ENCODE data around the gene CCNF. TPM values are rescaled to one million over a fixed set of nuclear protein-coding genes. Genes with fewer than 3 reads are reported as not detected.

Gene CCNF
- total and polyA plus RNA-seq, 10 of the 15 experiments (the other 5 are each of a cell fraction or from before 2014, with no cell fraction given): 4.0 to 63.2 (median 27.5) TPM

DNA sequence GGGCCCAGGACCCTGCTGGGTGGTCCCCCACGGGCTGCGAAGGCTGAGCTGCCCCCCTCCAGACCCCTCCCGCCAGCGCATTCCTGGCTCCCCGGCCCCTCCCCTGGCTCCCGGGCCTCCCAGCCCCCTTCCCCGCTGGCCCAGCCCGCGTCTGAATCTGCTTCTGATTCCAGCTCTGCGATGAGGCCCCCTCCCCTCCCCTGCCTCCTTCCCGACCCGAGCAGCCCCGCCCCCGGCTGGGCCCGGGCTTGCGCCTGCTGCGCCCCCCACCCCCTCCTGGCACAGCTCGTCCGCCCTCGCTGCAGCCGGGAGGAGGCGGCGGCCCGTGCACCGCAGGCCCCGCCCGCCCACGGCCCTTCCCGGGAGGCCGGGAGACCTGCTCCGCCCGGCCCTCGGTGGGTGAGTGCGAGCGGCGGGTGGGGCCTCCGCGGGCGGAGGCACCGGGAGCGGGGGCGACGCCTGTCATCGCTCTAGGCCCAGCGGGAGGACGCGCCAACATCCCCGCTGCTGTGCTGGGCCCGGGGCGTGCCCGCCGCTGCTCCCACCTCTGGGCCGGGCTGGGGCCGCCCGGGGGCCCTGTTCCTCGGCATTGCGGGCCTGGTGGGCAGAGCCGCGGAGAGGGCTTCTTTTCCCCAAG is 41.9 kb downstream of the CCNF start, which contains the start of gene NTN3 (continued):
- TF ChIP-seq IRF4 (IDR thresholded peaks at IDR 0.05; ENCODE audit: low read depth, low read length) (no peak), DPF2 (IDR thresholded peaks at IDR 0.05) (0 out of 2 replicates have a peak, but pooled peaks have one; percentile 34)

DNA sequence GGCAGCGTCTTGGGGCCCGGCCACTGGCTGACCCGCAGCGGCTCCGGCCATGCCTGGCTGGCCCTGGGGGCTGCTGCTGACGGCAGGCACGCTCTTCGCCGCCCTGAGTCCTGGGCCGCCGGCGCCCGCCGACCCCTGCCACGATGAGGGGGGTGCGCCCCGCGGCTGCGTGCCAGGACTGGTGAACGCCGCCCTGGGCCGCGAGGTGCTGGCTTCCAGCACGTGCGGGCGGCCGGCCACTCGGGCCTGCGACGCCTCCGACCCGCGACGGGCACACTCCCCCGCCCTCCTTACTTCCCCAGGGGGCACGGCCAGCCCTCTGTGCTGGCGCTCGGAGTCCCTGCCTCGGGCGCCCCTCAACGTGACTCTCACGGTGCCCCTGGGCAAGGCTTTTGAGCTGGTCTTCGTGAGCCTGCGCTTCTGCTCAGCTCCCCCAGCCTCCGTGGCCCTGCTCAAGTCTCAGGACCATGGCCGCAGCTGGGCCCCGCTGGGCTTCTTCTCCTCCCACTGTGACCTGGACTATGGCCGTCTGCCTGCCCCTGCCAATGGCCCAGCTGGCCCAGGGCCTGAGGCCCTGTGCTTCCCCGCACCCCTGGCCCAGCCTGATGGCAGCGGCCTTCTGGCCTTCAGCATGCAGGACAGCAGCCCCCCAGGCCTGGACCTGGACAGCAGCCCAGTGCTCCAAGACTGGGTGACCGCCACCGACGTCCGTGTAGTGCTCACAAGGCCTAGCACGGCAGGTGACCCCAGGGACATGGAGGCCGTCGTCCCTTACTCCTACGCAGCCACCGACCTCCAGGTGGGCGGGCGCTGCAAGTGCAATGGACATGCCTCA is 42.6 kb downstream of the CCNF start:
- Histone ChIP-seq H3K4me2 (ENCODE audit: control insufficient read depth, insufficient read depth) (peak overlapping the region; percentile 42), H3K36me3 (ENCODE audit: control insufficient read depth in 2 of 2, insufficient read depth in 2 of 2, low read length in 1 of 2) (no peaks in the 10 kb centered on the region), H2AFZ (ENCODE audit: control insufficient read depth, low read depth, low read length) (no peak overlapping the region), H3K79me2 (ENCODE audit: control insufficient read depth, insufficient read depth, low read length) (no peaks in the 10 kb centered on the region), H3K27ac (ENCODE audit: control insufficient read depth, insufficient read depth) (no peak overlapping the region), H3K27me3 (replicated peaks in 1 of 2; ENCODE audit: control insufficient read depth in 2 of 2, insufficient read depth in 2 of 2, low read length in 1 of 2) (peaks cover 0 to 2% of the 10 kb centered on the region in 2 experiments; a peak in 1 of 4 replicates), H3K9ac (ENCODE audit: control insufficient read depth, insufficient read depth, low read length) (no peak overlapping the region), H3K9me3 (replicated peaks; ENCODE audit: control insufficient read depth, insufficient read depth, low read length) (no peaks in the 10 kb centered on the region), H4K20me1 (ENCODE audit: control insufficient read depth, insufficient read depth) (no peaks in the 10 kb centered on the region), H3K4me3 (no peak overlapping the region), H3K4me1 (ENCODE audit: control insufficient read depth, insufficient read depth, low read length) (peaks cover 20% of the 10 kb centered on the region)
- 47% methylated on average over 57 of the region's 61 CpGs for WGBS (ENCODE audit: insufficient coverage, insufficient replicate concordance, low lambda C conversion rate, missing lambda C conversion rate)
- RAD21 ChIA-PET (ENCODE audit: unreplicated experiment): interaction anchor here (2.2 to 3.5 kb wide), 2 partner anchors 15 to 42 kb away, joined by 6 to 17 read pairs; no protein-coding TSS in a partner anchor
- POLR2A ChIA-PET: interaction anchor here (0.6 to 1.4 kb wide), 3 partner anchors 12 to 136 kb away, joined by 3 to 5 read pairs (median 3); partner anchors contain the start of genes CCNF and TEDC2
- CTCF ChIA-PET: no interaction called here
- in situ Hi-C loops (cut with MboI): no loop called here
- intact Hi-C loops (cut with micrococcal nuclease; ENCODE audit: unreplicated experiment): no loop called here
- no peak for DNase-seq (ENCODE audit: low read depth, low spot score)
- no peak for ATAC-seq
- BruUV-seq (replicated peaks): no TSS peak
- no peak for FAIRE-seq
- SMC1A ChIA-PET (ENCODE audit: uncharacterized antibody, unreplicated experiment): no interaction called here
- TF ChIP-seq YY1 (IDR thresholded peaks at IDR 0.05; ENCODE audit: low read depth, low read length) (no peak), IKZF1 (conservative IDR thresholded peaks at IDR 0.05) (0 out of 2 replicates have a peak, but pooled peaks have one; percentile 41), BHLHE40 (IDR thresholded peaks at IDR 0.05; ENCODE audit: borderline replicate concordance in 1 of 2, low read depth in 2 of 2, low read length in 1 of 2) (peak in 1 of 2 experiments; percentile 88; a peak in 2 of 4 replicates)
- TF ChIP-seq, protein P1, sequence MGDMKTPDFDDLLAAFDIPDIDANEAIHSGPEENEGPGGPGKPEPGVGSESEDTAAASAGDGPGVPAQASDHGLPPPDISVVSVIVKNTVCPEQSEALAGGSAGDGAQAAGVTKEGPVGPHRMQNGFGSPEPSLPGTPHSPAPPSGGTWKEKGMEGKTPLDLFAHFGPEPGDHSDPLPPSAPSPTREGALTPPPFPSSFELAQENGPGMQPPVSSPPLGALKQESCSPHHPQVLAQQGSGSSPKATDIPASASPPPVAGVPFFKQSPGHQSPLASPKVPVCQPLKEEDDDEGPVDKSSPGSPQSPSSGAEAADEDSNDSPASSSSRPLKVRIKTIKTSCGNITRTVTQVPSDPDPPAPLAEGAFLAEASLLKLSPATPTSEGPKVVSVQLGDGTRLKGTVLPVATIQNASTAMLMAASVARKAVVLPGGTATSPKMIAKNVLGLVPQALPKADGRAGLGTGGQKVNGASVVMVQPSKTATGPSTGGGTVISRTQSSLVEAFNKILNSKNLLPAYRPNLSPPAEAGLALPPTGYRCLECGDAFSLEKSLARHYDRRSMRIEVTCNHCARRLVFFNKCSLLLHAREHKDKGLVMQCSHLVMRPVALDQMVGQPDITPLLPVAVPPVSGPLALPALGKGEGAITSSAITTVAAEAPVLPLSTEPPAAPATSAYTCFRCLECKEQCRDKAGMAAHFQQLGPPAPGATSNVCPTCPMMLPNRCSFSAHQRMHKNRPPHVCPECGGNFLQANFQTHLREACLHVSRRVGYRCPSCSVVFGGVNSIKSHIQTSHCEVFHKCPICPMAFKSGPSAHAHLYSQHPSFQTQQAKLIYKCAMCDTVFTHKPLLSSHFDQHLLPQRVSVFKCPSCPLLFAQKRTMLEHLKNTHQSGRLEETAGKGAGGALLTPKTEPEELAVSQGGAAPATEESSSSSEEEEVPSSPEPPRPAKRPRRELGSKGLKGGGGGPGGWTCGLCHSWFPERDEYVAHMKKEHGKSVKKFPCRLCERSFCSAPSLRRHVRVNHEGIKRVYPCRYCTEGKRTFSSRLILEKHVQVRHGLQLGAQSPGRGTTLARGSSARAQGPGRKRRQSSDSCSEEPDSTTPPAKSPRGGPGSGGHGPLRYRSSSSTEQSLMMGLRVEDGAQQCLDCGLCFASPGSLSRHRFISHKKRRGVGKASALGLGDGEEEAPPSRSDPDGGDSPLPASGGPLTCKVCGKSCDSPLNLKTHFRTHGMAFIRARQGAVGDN (IDR thresholded peaks at IDR 0.05): 0 out of 2 replicates have a peak, but pooled peaks have one; percentile 20
